H9 (cell line): ENCODE data around the gene P2RY12. TPM values are rescaled to one million over a fixed set of nuclear protein-coding genes. Genes with fewer than 3 reads are reported as not detected.

Experiments used
- DNase-seq: peaks from one replicate; pipeline ENCODE4 v3.0.0-alpha.2; 2017
- H2AFZ ChIP-seq: one replicate; pipeline ENCODE4 v1.6.1; 2013; ENCODE audit warnings: mild to moderate bottlenecking, low read length, control low read depth, moderate library complexity
- H2AK5ac ChIP-seq: 2 replicates; pipeline ENCODE4 v1.6.1; 2013; ENCODE audit warnings: low read length, control low read depth, mixed read lengths; ENCODE audit not compliant: insufficient read length
- H2BK120ac ChIP-seq: one replicate; pipeline ENCODE4 v1.6.1; 2013; ENCODE audit warnings: low read depth, mild to moderate bottlenecking, low read length, control low read depth, inconsistent platforms; ENCODE audit not compliant: poor library complexity, severe bottlenecking
- H2BK12ac ChIP-seq: 2 replicates; pipeline ENCODE4 v1.6.1; 2013; ENCODE audit warnings: low read length, control low read depth, mixed read lengths, low read depth; ENCODE audit not compliant: insufficient read length
- H2BK15ac ChIP-seq: 2 replicates; pipeline ENCODE4 v1.6.1; 2013; ENCODE audit warnings: low read depth, low read length, control low read depth
- H2BK20ac ChIP-seq: one replicate; pipeline ENCODE4 v1.6.1; 2013; ENCODE audit warnings: low read depth, mild to moderate bottlenecking, low read length, control low read depth, inconsistent platforms; ENCODE audit not compliant: poor library complexity, severe bottlenecking
- H2BK5ac ChIP-seq: 2 replicates; pipeline ENCODE4 v1.6.1; 2013; ENCODE audit warnings: low read length, control low read depth, mixed read lengths; ENCODE audit not compliant: insufficient read length
- H3K14ac ChIP-seq: 2 replicates; pipeline ENCODE4 v1.6.1; 2013; ENCODE audit warnings: low read length, control low read depth; ENCODE audit not compliant: insufficient read depth
- H3K18ac ChIP-seq: 2 replicates; pipeline ENCODE4 v1.6.1; 2013; ENCODE audit warnings: low read depth, mild to moderate bottlenecking, mixed read lengths, low read length, control low read depth; ENCODE audit not compliant: insufficient read length
- H3K23ac ChIP-seq: 2 replicates; pipeline ENCODE4 v1.6.1; 2013; ENCODE audit warnings: low read length, control low read depth, mixed read lengths, low read depth; ENCODE audit not compliant: insufficient read length
- H3K23me2 ChIP-seq: 2 replicates; pipeline ENCODE4 v1.6.1; 2013; ENCODE audit warnings: low read depth, mild to moderate bottlenecking, mixed read lengths, low read length, control low read depth; ENCODE audit not compliant: insufficient read length, poor library complexity, severe bottlenecking
- H3K27ac ChIP-seq: 2 replicates; pipeline ENCODE4 v1.5.1; 2013; ENCODE audit warnings: low read length, control low read depth, mixed read lengths, low read depth; ENCODE audit not compliant: insufficient read length
- H3K27me3 ChIP-seq: 2 replicates; pipeline ENCODE4 v1.6.1; 2013; ENCODE audit warnings: low read length, control low read depth, inconsistent platforms; ENCODE audit not compliant: insufficient read depth
- H3K4ac ChIP-seq: 2 replicates; pipeline ENCODE4 v1.6.1; 2013; ENCODE audit warnings: low read depth, mild to moderate bottlenecking, control low read depth, inconsistent platforms, low read length, moderate library complexity
- H3K4me1 ChIP-seq: 2 replicates; pipeline ENCODE4 v1.6.1; 2013; ENCODE audit warnings: low read length, control low read depth, inconsistent platforms; ENCODE audit not compliant: insufficient read depth
- H3K4me2 ChIP-seq: 2 replicates; pipeline ENCODE4 v1.6.1; 2013; ENCODE audit warnings: low read length, control low read depth, mixed read lengths; ENCODE audit not compliant: insufficient read length, insufficient read depth
- H3K56ac ChIP-seq: 2 replicates; pipeline ENCODE4 v1.6.1; 2013; ENCODE audit warnings: low read depth, mild to moderate bottlenecking, mixed read lengths, low read length, control low read depth; ENCODE audit not compliant: insufficient read length
- H3K79me1 ChIP-seq: 2 replicates; pipeline ENCODE4 v1.6.1; 2013; ENCODE audit warnings: low read depth, mild to moderate bottlenecking, moderate library complexity, low read length, control low read depth, inconsistent platforms; ENCODE audit not compliant: insufficient read depth, poor library complexity, severe bottlenecking
- H3K79me2 ChIP-seq: 2 replicates; pipeline ENCODE4 v1.6.1; 2013; ENCODE audit warnings: low read length, control low read depth, inconsistent platforms; ENCODE audit not compliant: insufficient read depth
- H3K9ac ChIP-seq: 2 replicates; pipeline ENCODE4 v1.6.1; 2013; ENCODE audit warnings: low read length, control low read depth, mixed read lengths; ENCODE audit not compliant: insufficient read length; ENCODE audit errors: extremely low read depth
- H3K9me3 ChIP-seq: one replicate; pipeline ENCODE4 v1.6.1; 2013; ENCODE audit warnings: low read depth, low read length, inconsistent platforms; ENCODE audit not compliant: control insufficient read depth
- H3T11ph ChIP-seq: one replicate; pipeline ENCODE4 v1.6.1; 2013; ENCODE audit warnings: mild to moderate bottlenecking, low read length, control low read depth, inconsistent platforms
- H4K20me1 ChIP-seq: one replicate; pipeline ENCODE4 v1.6.1; 2013; ENCODE audit not compliant: control insufficient read depth, insufficient read length, insufficient read depth
- H4K5ac ChIP-seq: 2 replicates; pipeline ENCODE4 v1.6.1; 2013; ENCODE audit warnings: low read depth, mild to moderate bottlenecking, mixed read lengths, low read length, control low read depth; ENCODE audit not compliant: insufficient read length
- H4K8ac ChIP-seq: replicated peaks from 2 replicates; pipeline ENCODE4 v1.6.1; 2013; ENCODE audit warnings: low read length, control low read depth, mixed read lengths, low read depth; ENCODE audit not compliant: insufficient read length
- H4K91ac ChIP-seq: 2 replicates; pipeline ENCODE4 v1.6.1; 2013; ENCODE audit warnings: low read depth, mild to moderate bottlenecking, moderate library complexity, mixed read lengths, low read length, control low read depth; ENCODE audit not compliant: insufficient read length
- H3K27ac Mint-ChIP-seq, 3 experiments: 2 replicates in 2 of 3; 3 replicates in 1 of 3; pipeline ENCODE4 v1.8.0; 2020 to 2021; ENCODE audit warnings: mixed read lengths in 3 of 3, mild to moderate bottlenecking in 1 of 3, moderate library complexity in 1 of 3
- H3K27me3 Mint-ChIP-seq: 2 replicates; pipeline ENCODE4 v1.8.0; 2021; ENCODE audit warnings: low read depth, mild to moderate bottlenecking, moderate library complexity, mixed read lengths
- H3K36me3 Mint-ChIP-seq, 3 experiments: 2 replicates in 2 of 3; 3 replicates in 1 of 3; pipeline ENCODE4 v1.8.0; 2020 to 2021; ENCODE audit warnings: low read depth in 3 of 3, mixed read lengths in 3 of 3; ENCODE audit not compliant: insufficient read depth in 1 of 3
- H3K4me1 Mint-ChIP-seq, 2 experiments: 2 replicates each; pipeline ENCODE4 v1.8.0; 2020; ENCODE audit warnings: mixed read lengths in 2 of 2
- H3K4me3 Mint-ChIP-seq, 2 experiments: 2 replicates in 1 of 2; 3 replicates in 1 of 2; pipeline ENCODE4 v1.8.0; 2020 to 2021; ENCODE audit warnings: mild to moderate bottlenecking in 2 of 2, mixed read lengths in 2 of 2, moderate library complexity in 1 of 2
- H3K9me3 Mint-ChIP-seq, 2 experiments: 2 replicates in 1 of 2; 3 replicates in 1 of 2; pipeline ENCODE4 v1.8.0; 2020; ENCODE audit warnings: mild to moderate bottlenecking in 2 of 2, mixed read lengths in 2 of 2, moderate library complexity in 1 of 2
- CTCF ChIP-seq: fragments of 200-600 bp; sonication (generic); conservative IDR thresholded peaks from 3 replicates; pipeline ENCODE4 v1.8.0; 2021; ENCODE audit warnings: antibody characterized with exemption, mild to moderate bottlenecking
- WGBS: extraction: QIAGEN DNeasy Blood & Tissue Kit; methylation state at CpG from one replicate; pipeline ENCODE4 v1.1.7; 2013; ENCODE audit warnings: missing lambda C conversion rate, low lambda C conversion rate, mixed read lengths; ENCODE audit not compliant: insufficient read length; ENCODE audit errors: extremely low coverage; 5-methylcytosine and 5-hydroxymethylcytosine counted together
- total RNA-seq: library from RNA; stranded (reverse); gene quantifications from 2 replicates; pipeline ENCODE4 v1.2.1, GENCODE V29; 2021

The P2RY12 gene
- total RNA-seq, 1 experiment from 2014 or later = not detected

- H3K79me1 ChIP-seq = no peaks in the 10 kb centered on the region
- no peak within 1 kb of the TSS for H2BK120ac ChIP-seq
- H4K91ac ChIP-seq = no peak within 1 kb of the TSS
- H3K18ac ChIP-seq = no peak within 1 kb of the TSS
- no peak within 1 kb of the TSS for H3K56ac ChIP-seq
- no peak within 1 kb of the TSS for H2BK15ac ChIP-seq
- no peaks in the 10 kb centered on the region for H3K27me3 ChIP-seq
- H3T11ph ChIP-seq = no peak within 1 kb of the TSS
- no peak within 1 kb of the TSS for H3K23ac ChIP-seq
- H4K20me1 ChIP-seq = no peaks in the 10 kb centered on the region
- Mint-ChIP-seq H3K9me3 (no peaks in the 10 kb centered on the region), H3K27ac (peak within 1 kb of the TSS; percentile 68 to 96 (median 93)), H3K27me3 (no peaks in the 10 kb centered on the region), H3K4me1 (peaks cover 42 to 43% of the 10 kb centered on the region in 2 experiments), H3K4me3 (no peak within 1 kb of the TSS), H3K36me3 (no peaks in the 10 kb centered on the region)
- no peaks in the 10 kb centered on the region; the same call in 1 of the 2 replicates for H3K4me1 ChIP-seq
- DNase-seq = no peak
- H3K79me2 ChIP-seq = no peaks in the 10 kb centered on the region
- no peak within 1 kb of the TSS for H3K27ac ChIP-seq
- H3K4ac ChIP-seq = no peak within 1 kb of the TSS
- H3K23me2 ChIP-seq = no peaks in the 10 kb centered on the region
- H2BK12ac ChIP-seq = no peak within 1 kb of the TSS
- no peak within 1 kb of the TSS for H4K8ac ChIP-seq
- no peak for TF ChIP-seq CTCF
- H3K14ac ChIP-seq = no peak within 1 kb of the TSS
- no peak within 1 kb of the TSS for H4K5ac ChIP-seq
- no peaks in the 10 kb centered on the region for H3K9me3 ChIP-seq
- no peak within 1 kb of the TSS for H3K9ac ChIP-seq
- no peak within 1 kb of the TSS for H2BK5ac ChIP-seq
- H2AK5ac ChIP-seq = no peak within 1 kb of the TSS
- WGBS = no CpG with 5 or more reads among the region's 7 CpGs
- no peak within 1 kb of the TSS for H2AFZ ChIP-seq
- H3K4me2 ChIP-seq = no peak within 1 kb of the TSS
- no peak within 1 kb of the TSS for H2BK20ac ChIP-seq
These were observed 68.1 kb downstream of the P2RY12 start, which contains the start of gene GPR87 for GRCh38 chr3:151316267-151316991. GPR87 (minus strand) TSS chr3:151316820; CDS start chr3:151300100, 16,720 bp downstream.
